ENCODE data around the gene CDK15. TPM values are rescaled to one million over a fixed set of nuclear protein-coding genes. Genes with fewer than 3 reads are reported as not detected.

Gene CDK15
- total RNA-seq, 1 donor from 2014 or later, result 0.21 TPM

DNA sequence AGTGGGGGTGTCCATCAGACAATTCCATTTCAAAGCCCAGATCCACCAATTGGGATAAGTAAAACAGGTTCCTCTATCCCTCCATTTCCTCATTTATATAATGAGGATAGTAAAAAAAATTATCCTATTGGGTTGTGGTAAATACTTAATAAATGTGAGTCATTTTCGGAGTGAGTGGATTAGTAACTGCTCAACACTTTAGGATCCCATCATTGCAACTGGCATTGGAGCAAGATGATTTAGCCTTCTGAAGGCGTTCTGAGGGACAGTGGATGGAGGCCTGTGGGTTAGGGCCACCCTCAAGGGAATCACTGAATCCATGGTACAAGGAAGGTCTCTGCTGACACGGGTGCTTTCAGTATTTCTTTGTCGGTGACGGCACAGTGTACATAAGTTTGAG, 118.7 kb downstream of the CDK15 start:
- H3K4me3 ChIP-seq (ENCODE audit: low read depth, low read length), result no peak overlapping the region
- H3K36me3 ChIP-seq (ENCODE audit: control insufficient read depth, insufficient read depth, low read length), result no peaks in the 10 kb centered on the region
- H3K27me3 ChIP-seq (ENCODE audit: control insufficient read depth, insufficient read depth, low read length), result no peaks in the 10 kb centered on the region
- no peak for DNase-seq (ENCODE audit: low read depth)
- TF ChIP-seq, protein P1, sequence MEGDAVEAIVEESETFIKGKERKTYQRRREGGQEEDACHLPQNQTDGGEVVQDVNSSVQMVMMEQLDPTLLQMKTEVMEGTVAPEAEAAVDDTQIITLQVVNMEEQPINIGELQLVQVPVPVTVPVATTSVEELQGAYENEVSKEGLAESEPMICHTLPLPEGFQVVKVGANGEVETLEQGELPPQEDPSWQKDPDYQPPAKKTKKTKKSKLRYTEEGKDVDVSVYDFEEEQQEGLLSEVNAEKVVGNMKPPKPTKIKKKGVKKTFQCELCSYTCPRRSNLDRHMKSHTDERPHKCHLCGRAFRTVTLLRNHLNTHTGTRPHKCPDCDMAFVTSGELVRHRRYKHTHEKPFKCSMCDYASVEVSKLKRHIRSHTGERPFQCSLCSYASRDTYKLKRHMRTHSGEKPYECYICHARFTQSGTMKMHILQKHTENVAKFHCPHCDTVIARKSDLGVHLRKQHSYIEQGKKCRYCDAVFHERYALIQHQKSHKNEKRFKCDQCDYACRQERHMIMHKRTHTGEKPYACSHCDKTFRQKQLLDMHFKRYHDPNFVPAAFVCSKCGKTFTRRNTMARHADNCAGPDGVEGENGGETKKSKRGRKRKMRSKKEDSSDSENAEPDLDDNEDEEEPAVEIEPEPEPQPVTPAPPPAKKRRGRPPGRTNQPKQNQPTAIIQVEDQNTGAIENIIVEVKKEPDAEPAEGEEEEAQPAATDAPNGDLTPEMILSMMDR (IDR thresholded peaks at IDR 0.05; ENCODE audit: insufficient read depth, low read length, poor library complexity, severe bottlenecking), result no peak

DNA sequence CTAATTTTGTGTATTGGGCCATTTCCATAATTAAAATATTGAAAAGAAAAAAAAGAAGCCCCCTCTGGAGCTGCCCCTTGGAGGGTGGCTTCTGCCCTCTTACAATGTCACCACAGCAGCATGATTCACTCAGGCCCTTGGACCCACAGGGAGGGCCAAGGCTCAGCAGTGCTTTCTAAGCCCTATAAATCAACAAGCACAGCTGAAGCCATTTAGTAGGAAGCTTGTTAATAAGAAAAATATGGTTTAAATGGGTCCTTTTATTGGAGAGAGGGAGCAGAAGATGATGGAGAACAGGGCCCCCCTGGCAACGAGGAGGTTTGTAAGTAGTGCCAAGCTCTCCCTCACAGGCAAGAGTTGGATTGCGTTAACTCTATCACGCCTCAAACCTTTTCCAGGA, 119.7 kb downstream of the CDK15 start:
- Histone ChIP-seq H3K27me3 (ENCODE audit: control insufficient read depth, insufficient read depth, low read length) (no peaks in the 10 kb centered on the region), H3K4me3 (ENCODE audit: low read depth, low read length) (no peak overlapping the region), H3K36me3 (ENCODE audit: control insufficient read depth, insufficient read depth, low read length) (no peaks in the 10 kb centered on the region)
- TF ChIP-seq, protein P1 (IDR thresholded peaks at IDR 0.05; ENCODE audit: insufficient read depth, low read length, poor library complexity, severe bottlenecking), result no peak
- DNase-seq (ENCODE audit: low read depth), result no peak

DNA sequence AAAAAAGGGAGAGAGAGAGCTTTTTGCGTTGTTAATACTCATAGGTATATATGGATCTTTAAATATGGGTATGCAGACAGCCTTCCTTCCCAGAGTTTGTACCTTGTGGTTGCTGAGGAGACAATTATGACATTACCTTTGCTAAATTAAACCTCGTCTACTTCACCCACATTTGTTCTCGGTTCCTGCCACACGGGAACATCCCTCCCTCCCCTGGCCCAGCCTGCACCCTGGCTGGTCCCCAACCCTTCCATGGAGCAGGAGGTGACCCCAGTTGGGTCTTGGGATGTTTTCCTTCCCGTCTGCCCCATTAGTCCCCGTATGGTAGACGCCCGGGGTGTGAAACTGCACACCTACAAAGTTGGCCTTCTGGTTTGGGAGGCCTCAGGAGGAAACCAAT, 122.0 kb downstream of the CDK15 start:
- no peak for DNase-seq (ENCODE audit: low read depth)
- Histone ChIP-seq H3K36me3 (ENCODE audit: control insufficient read depth, insufficient read depth, low read length) (no peaks in the 10 kb centered on the region), H3K27me3 (ENCODE audit: control insufficient read depth, insufficient read depth, low read length) (no peaks in the 10 kb centered on the region), H3K4me3 (ENCODE audit: low read depth, low read length) (no peak overlapping the region)
- TF ChIP-seq, protein P1 (IDR thresholded peaks at IDR 0.05; ENCODE audit: insufficient read depth, low read length, poor library complexity, severe bottlenecking), result no peak

DNA sequence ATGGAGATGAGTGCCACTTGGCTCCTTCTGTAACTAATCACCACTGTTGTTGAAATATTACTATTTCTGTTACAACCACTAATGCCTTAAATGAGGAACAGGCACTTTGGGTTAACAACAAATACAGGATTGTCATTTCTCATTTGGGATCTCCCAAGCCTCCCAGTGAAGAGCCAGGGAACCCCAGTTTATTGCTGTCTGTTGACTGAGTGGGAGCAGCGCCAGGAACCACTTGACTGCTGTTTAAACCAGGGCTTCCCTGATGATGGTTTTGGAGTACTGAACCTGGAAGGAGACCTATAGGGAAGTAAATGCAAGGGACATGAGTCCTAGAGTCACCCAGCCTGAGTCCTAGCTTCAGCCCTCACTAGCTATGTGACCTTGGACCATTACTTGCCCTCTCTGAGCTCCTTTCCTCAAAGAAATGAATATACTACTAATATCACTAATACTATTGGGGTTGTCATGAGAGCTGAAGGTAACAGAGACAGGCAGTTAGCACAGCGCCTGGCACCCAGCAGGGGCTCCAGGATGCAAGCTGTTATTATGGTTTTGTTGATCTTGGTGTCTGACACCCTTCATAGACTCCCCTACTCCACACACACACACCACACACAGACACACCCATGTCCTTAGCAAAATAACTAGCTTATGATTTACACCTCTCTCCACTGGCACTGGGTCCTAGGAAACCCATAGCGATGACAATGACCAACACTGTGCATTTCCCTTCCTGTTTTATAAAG, 123.1 kb downstream of the CDK15 start:
- TF ChIP-seq, protein P1 (IDR thresholded peaks at IDR 0.05; ENCODE audit: insufficient read depth, low read length, poor library complexity, severe bottlenecking), result no peak
- DNase-seq (ENCODE audit: low read depth), result no peak
- no peaks in the 10 kb centered on the region for H3K36me3 ChIP-seq (ENCODE audit: control insufficient read depth, insufficient read depth, low read length)
- no peaks in the 10 kb centered on the region for H3K27me3 ChIP-seq (ENCODE audit: control insufficient read depth, insufficient read depth, low read length)
- H3K4me3 ChIP-seq (ENCODE audit: low read depth, low read length), result no peak overlapping the region

DNA sequence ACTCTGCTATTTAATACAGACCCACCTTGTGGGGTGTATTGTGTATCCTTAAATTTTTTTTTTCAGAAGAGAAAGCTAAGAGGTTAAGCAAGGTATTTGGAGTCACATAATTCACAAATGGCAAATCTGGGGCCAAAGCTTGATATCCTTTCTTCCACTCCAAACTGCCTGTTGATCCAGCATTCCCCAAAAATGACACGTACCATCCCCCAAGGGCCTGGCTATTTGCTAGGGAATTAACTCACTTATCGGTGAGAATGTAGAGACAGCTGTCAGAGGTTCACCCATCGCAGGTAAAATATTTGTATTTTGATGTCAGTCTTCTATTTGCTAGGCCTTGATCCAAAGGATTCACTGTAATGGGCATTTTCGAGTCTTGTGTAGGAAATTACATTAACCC, 123.7 kb downstream of the CDK15 start:
- TF ChIP-seq, protein P1 (IDR thresholded peaks at IDR 0.05; ENCODE audit: insufficient read depth, low read length, poor library complexity, severe bottlenecking), result no peak
- Histone ChIP-seq H3K27me3 (ENCODE audit: control insufficient read depth, insufficient read depth, low read length) (no peaks in the 10 kb centered on the region), H3K4me3 (ENCODE audit: low read depth, low read length) (no peak overlapping the region), H3K36me3 (ENCODE audit: control insufficient read depth, insufficient read depth, low read length) (no peaks in the 10 kb centered on the region)
- DNase-seq (ENCODE audit: low read depth), result no peak

DNA sequence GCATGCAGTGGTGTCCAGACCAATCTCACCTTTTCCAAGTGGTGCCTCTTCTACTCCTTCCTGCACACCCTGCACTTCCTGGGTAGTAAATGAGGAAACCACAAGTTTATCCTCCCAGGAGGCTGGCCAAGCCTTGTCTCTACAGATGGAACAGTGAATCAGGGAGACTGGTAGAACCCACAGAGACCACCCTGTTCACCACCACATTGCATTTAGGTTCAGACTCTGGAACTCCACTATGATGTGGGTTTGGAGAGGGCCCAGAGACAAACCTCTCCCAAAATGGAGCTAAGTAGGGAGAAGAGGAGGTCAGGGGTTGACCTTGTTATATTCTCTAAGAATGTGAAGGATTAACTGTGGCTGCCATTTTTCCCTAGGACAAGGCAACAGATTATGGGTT, 124.5 kb downstream of the CDK15 start:
- no peaks in the 10 kb centered on the region for H3K36me3 ChIP-seq (ENCODE audit: control insufficient read depth, insufficient read depth, low read length)
- DNase-seq (ENCODE audit: low read depth), result no peak
- TF ChIP-seq, protein P1 (IDR thresholded peaks at IDR 0.05; ENCODE audit: insufficient read depth, low read length, poor library complexity, severe bottlenecking), result no peak
- no peak overlapping the region for H3K4me3 ChIP-seq (ENCODE audit: low read depth, low read length)
- no peaks in the 10 kb centered on the region for H3K27me3 ChIP-seq (ENCODE audit: control insufficient read depth, insufficient read depth, low read length)

All from kidney epithelial cell (primary cell).